Germinal center (tissue), 1 donor: ENCODE results near the gene DGKA.
"Not testable (repeated sequence)": the region's sequence is repeated elsewhere in the genome, so short reads cannot be mapped to it uniquely, and the experiment has no call there.

Experiments
- DNase-seq: peaks from one replicate; pipeline ENCODE4 v3.0.0; 2012; ENCODE audit warnings: mixed read lengths, low spot score

DGKA gene

DNA sequence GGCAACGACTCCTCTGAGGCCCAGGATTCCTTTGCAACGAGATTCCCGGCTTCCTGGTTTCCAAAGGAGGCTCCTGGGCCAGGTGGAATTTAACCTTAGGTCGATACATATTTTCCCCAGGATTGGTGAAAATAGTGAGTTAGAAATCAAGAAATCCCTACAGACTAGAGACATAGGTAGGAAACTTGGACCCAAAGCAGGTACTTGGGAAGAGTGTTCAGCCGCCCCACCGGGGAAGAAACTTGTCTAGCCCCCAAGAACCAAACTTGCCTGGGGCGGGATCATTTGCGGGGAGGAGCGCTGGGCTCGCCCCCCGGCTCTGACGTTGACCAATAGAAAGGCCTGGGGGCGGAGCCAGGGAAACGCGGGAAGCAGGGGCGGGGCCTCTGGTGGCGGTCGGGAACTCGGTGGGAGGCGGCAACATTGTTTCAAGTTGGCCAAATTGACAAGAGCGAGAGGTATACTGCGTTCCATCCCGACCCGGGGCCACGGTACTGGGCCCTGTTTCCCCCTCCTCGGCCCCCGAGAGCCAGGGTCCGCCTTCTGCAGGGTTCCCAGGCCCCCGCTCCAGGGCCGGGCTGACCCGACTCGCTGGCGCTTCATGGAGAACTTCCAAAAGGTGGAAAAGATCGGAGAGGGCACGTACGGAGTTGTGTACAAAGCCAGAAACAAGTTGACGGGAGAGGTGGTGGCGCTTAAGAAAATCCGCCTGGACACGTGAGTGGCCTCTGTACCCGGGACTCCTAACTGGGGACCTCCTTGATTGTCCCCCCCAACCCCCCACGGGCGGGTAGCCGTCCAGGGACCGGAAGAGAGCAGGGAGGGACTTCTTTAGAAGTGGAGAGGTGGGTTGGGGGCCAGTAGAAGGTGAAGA lies 35.7 kb downstream of the DGKA start, which contains the start of gene CDK2:
CDK2 (plus strand) TSS at position 423 of the 874 bp plus-strand sequence; CDS start at position 602, 179 bp downstream.
- peak; percentile 94 for DNase-seq

DNA sequence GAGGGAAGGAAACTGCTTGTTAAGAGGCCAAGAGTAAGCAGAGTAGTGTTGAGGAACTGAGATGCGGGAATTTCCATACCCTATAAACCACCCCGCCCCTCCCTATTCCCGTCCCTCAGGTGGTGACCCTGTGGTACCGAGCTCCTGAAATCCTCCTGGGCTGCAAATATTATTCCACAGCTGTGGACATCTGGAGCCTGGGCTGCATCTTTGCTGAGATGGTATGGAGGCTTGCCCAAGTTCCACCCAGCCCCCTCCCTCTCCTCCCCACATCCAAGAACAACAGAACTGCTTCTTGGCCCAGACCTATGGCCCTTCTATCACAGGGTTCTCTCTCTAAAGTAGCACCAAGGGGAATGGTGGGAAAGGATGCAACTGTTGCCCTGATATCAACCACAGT lies 38.4 kb downstream of the DGKA start:
- DNase-seq = no peak

DNA sequence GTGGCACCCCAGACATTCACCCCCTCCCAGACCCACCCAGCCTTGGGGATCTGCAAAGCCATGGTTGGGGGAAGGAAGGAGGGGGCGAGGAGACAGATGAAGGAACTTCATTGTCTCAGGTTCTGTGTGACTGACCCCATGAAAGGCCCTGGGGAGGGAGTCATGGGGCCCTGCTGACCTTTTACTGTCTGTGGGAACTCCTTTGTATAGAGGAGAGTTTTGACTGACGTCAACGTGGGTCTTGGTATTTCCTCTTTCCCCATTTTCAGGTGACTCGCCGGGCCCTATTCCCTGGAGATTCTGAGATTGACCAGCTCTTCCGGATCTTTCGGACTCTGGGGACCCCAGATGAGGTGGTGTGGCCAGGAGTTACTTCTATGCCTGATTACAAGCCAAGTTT lies 39.8 kb downstream of the DGKA start:
- DNase-seq = no peak

DNA sequence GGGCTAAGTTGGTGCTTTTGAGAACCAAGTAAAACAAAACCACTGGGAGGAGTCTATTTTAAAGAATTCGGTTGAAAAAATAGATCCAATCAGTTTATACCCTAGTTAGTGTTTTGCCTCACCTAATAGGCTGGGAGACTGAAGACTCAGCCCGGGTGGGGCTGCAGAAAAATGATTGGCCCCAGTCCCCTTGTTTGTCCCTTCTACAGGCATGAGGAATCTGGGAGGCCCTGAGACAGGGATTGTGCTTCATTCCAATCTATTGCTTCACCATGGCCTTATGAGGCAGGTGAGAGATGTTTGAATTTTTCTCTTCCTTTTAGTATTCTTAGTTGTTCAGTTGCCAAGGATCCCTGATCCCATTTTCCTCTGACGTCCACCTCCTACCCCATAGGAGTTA lies 41.1 kb downstream of the DGKA start:
- no peak for DNase-seq

DNA sequence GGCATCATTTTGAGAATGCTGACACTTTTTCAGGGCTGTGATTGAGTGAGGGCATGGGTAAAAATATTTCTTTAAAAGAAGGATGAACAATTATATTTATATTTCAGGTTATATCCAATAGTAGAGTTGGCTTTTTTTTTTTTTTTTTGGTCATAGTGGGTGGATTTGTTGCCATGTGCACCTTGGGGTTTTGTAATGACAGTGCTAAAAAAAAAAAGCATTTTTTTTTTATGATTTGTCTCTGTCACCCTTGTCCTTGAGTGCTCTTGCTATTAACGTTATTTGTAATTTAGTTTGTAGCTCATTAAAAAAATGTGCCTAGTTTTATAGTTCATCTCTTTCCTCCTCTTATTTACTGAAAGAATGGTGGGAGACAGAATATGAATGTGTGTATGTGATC lies 41.5 kb downstream of the DGKA start:
- DNase-seq = no peak

DNA sequence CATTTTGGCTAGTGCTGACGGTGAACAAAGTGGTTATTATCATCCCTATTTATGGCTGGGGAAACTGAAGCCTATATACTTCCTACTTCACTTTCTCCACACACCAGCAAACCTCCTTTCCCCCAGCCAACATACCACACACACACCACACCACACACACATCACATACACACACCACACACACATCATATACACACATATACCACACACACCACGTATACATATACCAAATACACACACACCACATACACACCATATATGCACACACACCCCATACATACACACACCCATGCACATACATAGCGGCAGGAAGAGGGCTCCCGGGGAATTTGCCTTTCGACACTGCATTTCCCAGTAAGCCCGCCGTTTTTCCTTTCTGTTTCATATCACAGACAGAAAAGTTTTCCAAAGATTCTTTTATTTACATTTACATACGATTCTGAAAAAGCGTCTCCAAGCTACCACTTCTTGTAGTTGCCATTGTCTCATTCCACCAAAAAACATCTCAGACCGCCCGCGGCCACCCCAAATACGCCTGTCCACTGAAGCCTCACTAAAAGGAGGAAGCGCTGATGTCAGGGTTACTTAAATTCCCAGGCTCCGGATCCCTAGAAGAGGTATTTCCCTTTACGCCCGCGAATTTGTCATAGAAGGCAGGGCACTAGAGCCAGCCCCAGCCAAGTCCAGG lies 42.1 kb downstream of the DGKA start:
- DNase-seq = no peak

DNA sequence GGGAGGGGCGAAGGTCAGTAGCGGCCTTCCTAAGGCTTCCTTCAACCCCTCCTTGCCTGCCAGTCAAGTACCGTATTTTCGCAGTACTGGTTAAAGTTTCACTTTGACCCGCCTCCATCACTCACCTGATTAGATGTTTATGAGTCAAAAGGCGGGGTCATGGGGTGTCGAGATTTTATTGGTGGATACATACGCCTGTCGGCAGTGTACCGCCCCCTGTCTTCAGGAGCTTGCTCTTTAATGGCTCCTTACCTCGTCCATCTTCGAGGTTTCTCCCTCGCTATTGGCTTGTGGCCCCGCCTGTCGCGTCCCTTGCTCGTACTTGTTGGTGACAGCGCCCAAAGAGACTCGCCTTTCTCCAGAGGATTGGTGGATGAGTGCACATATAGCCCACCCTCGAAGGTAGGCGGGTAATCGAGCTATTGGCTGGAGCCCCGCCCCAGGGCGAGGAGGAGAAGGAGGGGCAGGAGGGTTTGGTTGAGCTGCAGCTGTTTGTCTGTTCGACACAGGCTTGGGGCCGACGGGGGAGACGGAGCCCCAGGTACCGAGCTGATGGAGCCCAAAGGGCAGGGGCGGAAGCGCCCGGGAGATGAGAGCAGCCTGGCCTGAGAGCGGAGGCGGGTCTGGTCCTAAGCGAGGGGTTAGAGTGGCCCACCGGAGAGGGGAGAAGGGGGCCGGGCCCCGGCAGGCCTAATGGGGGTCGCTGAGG lies 42.8 kb downstream of the DGKA start, which contains the start of gene RAB5B:
RAB5B (plus strand) TSS at position 480 of the 709 bp plus-strand sequence. CDS start 12,883 bp downstream, outside the sequence.
- peak; percentile 96 for DNase-seq

DNA sequence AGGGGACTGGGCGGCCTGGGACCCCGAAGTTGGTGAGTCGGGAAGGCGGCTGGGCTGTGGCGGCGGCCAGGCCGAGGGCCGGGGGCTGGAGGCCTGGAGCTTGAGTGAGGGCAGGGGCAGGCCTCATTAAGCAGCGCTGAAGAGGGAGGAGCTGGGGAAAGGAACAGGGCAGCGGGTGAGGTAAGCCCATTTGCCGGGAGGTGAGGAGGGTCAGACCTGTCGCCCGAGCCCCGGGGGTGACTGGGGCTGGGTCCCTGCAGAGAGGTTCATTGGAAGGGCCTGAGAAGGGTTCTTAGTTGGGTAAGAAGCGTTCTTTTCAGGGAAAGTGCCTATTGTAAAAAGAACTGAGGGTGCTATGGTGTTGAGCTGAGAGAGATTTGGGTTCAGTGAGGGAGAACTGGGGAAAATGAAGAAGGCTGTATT lies 43.4 kb downstream of the DGKA start:
- DNase-seq = peak; percentile 56

DNA sequence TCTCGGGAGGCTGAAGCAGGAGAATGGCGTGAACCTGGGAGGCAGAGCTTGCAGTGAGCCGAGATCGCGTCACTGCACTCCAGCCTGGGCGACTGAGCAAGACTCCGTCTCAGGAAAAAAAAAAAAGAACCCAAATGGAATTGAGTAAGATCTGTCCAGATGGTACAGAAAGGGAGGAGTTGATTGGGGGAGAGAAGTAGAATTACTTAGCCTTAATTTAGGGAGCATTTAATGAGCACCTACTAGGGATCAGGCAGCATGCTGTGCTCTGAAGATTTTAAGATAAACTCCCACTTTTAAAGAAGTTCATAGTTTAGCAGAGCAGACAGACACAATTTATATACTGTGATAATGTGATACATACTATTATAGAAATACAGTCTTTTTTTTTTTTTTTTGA lies 47.4 kb downstream of the DGKA start:
- DNase-seq = no peak

DNA sequence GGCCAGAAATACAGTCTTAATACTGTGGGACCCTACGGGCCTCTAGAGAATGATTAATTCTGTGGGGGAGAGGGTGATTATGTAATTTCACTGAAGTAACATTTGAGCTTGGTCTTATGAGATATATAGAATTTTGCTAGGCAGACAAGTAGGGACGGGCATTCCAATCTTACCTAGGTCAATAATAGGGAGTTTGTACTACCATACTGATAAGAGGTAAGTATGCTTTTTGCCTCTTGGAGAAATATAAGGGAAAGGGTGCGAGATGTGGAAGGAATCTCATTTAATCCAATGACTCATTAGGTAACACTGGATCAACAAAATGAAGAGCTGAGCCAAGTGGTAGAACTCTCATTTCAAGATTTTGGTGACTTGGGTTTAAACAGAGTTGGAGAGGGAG lies 48.1 kb downstream of the DGKA start:
- no peak for DNase-seq

DNA sequence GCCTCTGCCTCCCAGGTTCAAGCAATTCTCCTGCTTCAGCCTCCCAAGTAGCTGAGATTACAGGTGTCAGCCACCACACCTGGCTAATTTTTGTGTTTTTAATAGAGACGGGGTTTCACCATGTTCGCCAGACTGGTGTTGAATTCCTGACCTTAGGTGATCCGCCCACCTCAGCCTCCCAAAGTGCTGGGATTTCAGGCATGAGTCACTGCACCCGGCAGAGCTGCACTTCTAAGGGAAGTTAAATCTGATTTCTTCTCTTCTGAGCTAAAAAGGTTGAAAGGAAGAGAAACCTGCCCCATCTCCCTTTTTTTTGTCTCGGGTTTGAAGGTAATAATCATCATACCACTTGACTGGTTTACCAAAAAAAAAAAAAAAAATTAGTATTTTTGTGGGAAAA lies 50.9 kb downstream of the DGKA start:
- not testable (repeated sequence) for DNase-seq

DNA sequence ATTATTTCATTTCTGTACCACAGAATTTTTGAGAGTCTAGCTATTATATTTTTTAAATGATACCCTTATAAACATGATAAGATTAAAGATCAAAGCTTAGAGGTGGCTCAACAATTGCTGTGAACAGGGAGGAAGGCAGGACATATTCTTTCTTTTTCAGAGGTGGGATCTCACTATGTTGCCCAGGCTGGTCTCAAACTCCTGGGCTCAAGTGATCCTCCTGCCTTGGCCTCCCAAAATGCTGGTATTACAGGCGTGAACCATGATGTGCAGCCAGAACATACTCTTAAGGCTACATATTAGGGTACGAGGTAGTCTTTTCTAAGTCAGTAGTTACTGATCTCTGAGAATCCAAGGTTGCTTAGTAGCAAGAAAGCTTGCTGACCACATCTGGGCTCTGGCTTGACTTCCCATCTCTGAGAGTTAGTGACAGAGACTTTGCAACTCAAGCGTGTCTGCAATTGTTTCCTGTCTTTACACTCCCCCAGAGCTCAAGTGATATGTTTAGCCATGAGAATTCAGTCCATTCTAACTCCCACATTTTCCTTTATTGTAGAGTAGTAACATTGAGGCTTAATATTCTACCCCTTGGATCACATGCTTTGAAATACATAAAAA lies 51.5 kb downstream of the DGKA start:
- DNase-seq = no peak

DNA sequence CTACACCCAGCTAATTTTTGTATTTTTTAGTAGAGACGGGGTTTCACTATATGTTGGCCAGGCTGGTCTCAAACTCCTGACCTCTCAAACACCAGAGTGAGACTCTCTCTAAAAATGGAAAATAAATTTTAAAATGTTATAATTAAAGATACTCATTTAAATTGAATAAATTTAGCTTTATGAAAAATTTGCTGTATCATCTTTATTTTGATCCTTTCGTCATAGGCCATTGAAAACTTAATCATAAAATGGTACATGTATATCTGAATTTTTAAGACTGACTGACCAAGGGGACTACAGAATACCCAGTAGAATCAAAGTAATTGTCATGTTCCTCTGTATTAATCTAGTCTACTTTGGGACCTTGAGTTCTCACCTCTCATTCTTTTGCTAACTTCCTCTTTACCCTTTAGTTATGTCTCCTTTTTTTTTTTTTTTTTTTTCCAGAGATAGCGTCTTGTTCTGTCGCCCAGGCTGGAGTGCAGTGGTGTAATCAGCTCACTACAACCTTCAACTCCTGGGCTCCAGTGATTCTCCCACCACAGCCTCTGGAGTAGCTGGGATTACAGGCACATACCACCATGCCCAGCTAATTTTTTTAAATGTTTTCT lies 52.4 kb downstream of the DGKA start:
- DNase-seq = no peak

DNA sequence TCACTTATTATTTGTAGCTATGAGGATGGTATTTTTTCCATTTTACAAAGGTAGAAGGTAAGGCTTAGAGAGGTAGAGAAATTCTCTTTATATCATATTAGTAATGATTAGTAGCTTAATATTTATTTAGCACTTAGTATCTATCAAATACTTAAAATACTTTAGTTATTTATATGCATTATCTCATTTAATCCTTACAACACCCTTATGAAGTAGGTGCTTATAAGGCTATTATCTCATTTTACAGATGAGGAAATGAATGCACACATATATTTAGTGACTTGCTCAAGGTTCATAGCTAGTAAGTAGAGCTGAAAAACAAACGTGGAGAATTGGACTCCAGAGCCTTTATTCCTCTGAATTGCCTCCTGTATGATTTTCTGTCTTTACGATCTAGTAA lies 53.9 kb downstream of the DGKA start:
- no peak for DNase-seq

DNA sequence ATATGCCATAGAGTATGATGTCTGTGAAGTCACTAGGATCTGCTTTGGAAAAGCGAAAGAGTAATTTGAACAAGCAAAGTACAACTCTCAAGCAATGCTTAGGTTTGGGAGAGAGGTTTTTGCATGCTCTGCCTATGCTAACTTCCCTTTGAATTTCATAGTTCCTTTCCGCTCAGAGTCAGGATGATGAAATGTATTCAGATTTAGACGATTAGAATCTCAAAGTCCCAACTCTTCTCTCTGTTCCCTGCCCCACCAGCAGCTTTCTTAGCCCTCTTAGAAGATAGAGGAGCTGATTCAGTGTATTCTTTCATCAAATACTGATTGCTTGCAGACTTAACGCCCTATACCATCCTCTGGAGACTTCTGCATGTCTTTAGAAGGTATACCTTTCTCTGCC lies 54.4 kb downstream of the DGKA start:
- DNase-seq = no peak

DNA sequence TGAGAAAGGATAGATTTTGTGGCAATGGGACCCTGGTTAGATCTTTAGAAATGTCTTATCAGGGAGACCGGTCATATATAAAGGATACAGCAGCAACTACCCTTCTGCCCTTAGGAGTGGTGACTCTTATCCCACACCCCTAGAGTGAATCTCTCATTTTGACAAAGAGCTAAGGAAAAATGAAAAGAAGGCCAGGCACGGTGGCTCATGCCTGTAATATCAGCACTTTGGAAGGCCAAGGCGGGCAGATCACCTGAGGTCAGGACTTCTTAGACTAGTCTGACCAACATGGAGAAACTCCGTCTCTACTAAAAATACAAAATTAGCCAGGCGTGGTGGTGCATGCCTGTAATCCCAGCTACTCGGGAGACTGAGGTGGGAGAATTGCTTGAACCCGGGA lies 55.0 kb downstream of the DGKA start:
- not testable (repeated sequence) for DNase-seq

DNA sequence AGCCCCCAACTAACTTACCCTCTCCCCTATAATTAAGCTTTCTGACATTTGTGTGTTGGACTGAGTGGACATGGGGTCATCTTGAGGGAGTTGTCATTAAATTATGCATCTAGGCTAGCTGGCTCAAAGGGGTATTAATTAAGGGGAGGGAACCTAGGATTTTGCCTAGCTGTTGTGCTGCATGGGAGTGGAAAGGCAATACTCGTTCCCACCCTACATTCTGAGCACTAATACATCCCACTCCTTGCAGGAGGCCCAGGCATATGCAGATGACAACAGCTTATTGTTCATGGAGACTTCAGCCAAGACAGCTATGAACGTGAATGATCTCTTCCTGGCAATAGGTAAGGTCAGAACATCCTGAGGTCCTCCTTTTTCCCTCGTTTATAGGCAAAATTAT lies 60.1 kb downstream of the DGKA start:
- no peak for DNase-seq

DNA sequence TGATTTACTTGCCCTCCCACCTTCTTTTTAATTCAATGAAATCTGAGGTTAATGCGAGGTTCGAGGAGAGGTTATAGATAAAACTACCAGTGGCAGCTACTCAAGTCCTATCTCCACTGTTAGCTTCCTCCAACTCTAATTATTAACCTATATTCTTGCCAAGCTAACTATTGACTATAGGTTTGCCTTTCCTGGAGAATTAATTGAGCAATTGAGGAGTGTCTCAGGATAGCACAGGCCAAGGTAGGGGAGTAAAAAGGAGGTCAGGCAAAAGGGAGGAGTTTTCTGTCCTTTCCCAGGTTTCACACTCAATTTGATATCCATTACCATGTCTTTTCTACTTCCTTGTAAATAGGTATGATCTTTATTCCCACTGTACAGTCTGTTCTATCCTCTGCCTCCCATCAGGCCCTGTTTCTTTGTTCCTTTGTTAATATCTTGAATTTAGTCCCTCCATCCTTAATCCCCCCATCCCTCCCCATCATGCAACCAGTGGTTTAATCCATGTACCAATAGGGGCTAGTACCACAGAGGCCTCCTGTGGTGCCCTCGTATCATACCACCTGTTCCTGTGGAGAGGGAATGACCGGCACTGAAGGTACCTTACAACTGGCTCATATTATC lies 62.4 kb downstream of the DGKA start:
- no peak for DNase-seq

DNA sequence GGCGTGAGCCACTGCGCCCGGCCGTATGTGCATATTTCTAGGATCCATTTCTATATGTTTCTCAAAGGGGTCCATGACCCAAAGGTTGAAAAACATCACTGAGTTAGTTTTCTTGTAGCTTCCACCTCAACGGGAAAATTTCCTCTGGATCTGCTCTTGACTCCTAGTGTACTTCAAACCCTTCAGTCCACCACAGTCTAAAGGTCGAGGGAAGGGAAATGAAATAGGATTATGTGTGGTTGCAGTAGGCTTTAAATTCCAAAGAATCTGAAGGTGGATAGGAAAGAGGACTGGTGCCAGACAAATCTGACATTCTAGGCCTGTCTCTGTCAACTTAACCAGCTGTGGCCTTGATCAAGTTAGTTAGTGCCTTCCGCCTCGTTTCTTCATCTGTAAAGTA lies 64.4 kb downstream of the DGKA start:
- DNase-seq = no peak

DNA sequence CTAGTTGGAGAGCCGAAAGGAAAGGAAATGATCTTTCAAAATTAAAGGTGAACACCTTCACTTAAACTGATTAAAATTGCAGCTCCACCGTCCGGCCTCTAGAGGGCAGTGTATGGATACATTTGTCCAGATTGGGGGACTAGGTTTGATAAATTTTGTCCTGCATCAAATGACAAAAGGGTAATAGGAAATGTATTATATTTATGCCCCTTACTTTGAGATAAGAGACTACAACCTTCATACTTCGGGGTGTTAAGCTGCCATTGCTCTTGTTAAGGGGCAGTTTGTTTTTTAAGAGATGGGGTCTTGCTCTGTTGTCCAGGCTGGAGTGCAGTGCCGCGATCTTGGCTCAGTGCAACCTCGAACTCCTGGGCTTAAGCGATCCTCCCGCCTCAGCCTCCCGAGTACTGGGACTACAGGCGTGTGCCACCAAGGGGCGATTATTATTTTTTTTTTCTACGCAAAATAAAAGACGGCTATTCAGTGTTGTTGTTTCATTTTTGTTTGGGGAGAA lies 65.3 kb downstream of the DGKA start:
- DNase-seq = peak; percentile 73
